ENCODE results near the gene APOA4.

DNA sequence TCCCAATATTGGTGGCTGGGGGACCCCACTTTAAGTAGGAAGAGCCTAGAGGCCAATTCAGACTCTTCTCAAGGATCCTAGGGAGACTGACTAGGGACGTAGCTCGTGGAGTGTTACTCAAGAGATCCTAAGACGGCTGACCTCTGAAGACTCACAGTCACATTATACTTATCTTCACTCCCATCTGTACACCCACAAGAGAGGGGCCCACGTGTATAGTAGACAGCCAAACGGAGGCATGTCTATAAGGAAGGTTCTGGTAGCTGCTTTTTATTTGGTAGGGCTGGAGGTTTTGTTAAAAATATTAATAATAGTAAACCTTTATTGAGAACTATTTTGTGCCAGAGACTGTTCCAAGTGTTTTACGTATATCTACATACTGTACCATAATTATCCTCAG lies 37.2 kb upstream of the APOA4 start:
- no peak for TF ChIP-seq CTCF (IDR thresholded peaks at IDR 0.05)
- no peak for TF ChIP-seq POLR2AphosphoS5 (IDR thresholded peaks at IDR 0.05)
- no peak for TF ChIP-seq EP300 (IDR thresholded peaks at IDR 0.05)
- TF ChIP-seq POLR2A (IDR thresholded peaks at IDR 0.05; ENCODE audit: low read depth) = no peak
